Stimulated activated CD4-positive, alpha-beta T cell treated with anti-CD3 and anti-CD28 coated beads, Interleukin-1b, Interleukin-23, amount 100 ng/mL, for 1 hour (primary cell): ENCODE data around the gene SUGT1.
A peak's percentile ranks its signal among the peaks of the same experiment; 100 is the strongest.
"Not testable (repeated sequence)": the region's sequence is repeated elsewhere in the genome, so short reads cannot be mapped to it uniquely, and the experiment has no call there.

ENCODE experiments used
- DNase-seq, 2 donors: peaks; one replicate each; pipeline ENCODE4 v3.0.0-alpha.2; 2020; ENCODE audit warnings: low read depth in 2 of 2

The SUGT1 gene

DNA sequence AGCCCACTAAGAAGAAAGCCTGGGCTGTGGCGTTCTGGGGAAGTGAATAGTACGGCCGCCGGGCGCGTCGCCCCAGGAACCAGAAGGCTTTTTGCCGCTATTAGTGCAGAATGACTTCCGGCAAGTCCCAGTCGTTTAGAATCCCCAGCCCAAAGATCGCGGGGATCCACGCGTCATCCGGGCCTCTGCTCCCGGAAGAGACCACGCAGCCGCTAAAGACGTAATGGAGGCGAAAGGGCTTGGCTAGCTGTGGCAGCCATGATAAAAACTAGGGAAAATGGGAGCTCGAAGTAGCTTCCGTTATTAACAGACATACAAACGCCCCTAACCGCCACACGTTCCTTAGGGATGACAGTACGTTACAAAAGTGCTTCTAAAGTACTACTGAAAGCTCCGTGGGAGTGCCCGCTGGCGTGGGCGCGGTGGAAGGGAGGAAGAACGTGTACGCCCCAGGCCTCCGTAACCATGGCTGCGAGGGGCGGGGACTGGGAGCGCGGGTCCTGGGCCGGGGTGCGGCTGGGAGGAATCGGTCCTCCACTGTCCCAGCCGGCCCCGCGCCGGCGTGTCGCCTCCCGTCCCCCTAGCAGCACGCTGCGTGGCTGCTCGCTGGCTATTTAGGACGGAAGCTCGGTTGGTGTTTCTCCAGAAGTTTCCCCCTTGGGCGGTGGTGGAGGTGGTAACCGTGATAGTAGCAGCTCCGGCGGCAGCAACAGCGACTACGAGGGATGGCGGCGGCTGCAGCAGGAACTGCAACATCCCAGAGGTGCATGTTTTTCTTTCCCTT lies at the start of gene SUGT1:
SUGT1 (plus strand) TSS at position 641 of the 784 bp plus-strand sequence; CDS start at position 726, 85 bp downstream.
- peak; percentile 84 to 90 for DNase-seq

DNA sequence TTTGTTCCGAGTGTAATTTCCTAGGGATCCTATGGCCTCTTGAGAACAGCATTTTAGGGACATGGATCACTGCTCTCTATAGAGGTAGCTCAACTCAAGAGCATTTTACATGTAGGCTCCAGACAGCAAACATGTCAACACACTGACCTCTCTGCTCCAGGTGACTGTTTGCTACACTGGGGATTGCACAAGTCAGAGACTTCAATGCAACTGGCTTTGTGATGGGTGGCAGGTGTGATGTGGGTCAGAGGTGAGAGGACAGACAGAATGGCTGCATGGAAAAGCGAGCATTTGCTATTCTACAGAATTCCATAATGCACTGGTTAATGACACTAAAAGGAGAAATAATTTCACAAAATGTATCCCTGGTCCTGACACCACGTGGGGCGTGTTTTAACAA lies 49.3 kb upstream of the SUGT1 start:
- DNase-seq = not testable (repeated sequence)

- not testable (repeated sequence) for DNase-seq
Observed at GRCh38 chr13:52606126-52606525, 46.5 kb upstream of the SUGT1 start.

DNA sequence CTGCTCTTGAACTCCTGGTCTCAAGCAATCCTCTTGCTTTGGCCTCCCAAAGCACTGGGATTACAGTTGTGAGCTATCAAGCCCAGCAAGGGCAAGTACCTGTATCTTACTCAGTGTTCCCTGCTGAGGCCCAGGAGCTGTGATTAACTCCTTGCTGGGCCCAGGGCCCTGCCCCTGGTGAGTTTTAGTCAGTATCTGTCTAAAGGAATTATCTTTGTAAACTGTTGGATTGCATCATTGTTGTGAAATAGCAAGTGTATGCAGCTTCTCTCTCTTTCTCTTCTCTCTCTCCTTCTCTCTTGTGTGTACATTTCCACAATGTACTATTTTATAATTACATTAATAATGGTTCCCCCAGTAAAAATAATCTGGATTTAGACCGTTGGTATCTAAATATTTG lies 45.8 kb upstream of the SUGT1 start:
- DNase-seq = not testable (repeated sequence)

DNA sequence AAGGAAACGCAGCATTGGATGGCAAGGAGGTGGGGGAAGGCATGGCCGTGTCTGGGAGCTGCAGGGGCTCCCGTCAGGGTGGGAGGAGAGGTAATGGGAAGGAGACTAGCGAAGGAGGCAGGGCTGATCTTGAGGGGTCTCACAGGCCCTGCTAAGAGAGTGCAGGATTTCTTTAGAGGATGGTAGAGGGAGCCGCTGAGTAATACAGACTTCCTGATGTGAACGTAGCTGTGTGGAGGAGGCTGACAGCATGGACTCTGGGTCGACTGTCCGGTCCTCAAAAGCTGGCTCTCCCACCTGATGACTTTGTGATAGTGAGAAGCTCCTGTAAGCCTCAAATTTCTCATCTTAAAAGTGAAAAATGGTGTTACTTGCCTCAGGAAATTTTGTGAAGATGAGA lies 44.5 kb upstream of the SUGT1 start:
- not testable (repeated sequence) for DNase-seq

GRCh38 chr13:52609013-52609606 lies 43.5 kb upstream of the SUGT1 start:
- DNase-seq = not testable (repeated sequence)

DNA sequence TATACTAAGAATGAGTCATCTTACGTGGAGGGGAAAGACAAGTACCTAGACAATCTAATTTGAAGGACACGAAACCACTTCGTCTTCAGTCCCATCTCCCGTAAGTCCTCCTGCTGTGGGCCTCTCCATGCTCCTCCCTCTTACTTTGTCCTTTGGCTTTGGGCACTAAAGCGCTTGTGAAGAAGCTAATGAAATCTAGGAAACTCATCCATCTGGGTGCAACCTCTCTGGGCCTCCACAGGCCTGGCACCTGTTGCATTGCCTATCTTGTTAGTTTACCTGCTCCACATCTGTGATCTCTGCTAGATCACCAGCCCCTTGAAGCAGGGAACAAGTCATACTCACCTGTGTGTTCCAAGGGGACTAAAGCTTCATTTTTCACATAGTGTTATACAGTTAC lies 42.5 kb upstream of the SUGT1 start:
- not testable (repeated sequence) for DNase-seq

DNA sequence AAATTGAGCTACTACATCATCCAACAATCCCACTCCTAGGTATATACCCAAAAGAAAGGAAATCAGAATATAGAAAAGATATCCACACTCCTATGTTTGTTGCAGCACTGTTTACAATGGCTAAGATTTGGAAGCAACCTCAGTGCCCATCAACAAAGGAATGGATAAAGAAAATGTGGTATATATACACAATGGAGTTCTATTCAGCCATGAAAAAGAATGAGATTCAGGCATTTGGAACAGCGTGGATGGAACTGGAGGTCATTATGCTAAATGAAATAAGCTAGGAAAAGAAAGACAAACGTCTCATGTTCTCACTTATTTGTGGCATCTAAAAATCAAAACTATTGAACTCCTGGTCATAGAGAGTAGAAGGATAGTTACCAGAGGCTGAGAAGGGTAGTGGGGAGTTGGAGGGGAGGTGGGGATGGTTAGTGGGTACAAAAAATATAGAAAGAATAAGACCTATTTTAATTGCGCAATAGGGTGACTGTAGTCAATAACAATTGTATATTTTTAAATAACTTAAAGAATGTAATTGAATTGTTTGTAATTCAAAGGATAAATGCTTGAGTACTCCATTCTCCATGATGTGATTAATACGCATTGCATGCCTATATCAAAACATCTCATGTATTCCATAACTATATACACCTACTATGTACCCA lies 37.4 kb upstream of the SUGT1 start:
- no peak for DNase-seq

DNA sequence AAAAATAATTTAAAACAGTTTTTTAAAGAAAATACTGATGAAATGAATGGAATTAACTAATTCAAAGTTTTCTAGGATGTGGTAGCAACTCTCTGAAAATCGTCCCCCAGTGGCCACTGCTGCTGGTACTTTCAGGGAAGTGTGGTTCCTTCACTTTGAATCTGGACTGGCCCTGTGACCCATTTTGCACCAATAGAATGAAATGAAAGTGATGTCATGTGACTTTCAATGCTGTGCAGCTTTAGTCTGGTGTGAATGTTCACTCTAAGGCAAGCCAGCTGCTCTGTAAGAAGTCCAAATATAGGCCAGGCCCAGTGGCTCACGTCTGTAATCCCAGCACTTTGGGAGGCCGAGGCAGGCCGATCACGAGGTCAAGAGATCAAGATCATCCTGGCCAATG lies 36.8 kb upstream of the SUGT1 start:
- DNase-seq = no peak

GRCh38 chr13:52617070-52618060 lies 35.3 kb upstream of the SUGT1 start:
- peak; percentile 49 to 67 for DNase-seq

GRCh38 chr13:52631083-52631690 lies 21.4 kb upstream of the SUGT1 start:
- not testable (repeated sequence) for DNase-seq

GRCh38 chr13:52638666-52639328 lies 13.8 kb upstream of the SUGT1 start:
- no peak for DNase-seq

- no peak for DNase-seq
Observed at GRCh38 chr13:52642131-52642530, 10.5 kb upstream of the SUGT1 start, which contains the start of gene HNRNPA1L2. Gene HNRNPA1L2 (plus strand): TSS chr13:52642431. CDS start chr13:52642493, 62 bp downstream.

DNA sequence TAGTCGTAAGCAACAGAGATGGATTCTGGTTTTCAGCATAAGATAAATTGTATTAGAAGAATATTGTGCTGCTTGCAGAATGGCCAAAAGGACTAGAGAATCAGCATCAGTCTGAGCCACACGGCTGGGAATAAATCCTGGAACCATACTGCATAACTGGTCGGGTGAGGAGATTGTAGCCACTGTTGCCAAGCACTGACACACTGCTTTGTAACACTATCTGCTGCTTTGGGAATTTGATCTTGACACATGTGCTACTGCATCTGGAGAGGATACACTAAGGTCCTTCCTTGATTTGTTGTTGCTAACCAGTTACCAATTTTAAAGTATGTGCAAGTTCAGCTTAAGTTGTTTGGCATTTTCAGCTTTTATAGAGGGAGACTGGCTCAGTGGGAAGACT lies 8.5 kb upstream of the SUGT1 start:
- no peak for DNase-seq

GRCh38 chr13:52646967-52647366 lies 5.7 kb upstream of the SUGT1 start:
- no peak for DNase-seq

DNA sequence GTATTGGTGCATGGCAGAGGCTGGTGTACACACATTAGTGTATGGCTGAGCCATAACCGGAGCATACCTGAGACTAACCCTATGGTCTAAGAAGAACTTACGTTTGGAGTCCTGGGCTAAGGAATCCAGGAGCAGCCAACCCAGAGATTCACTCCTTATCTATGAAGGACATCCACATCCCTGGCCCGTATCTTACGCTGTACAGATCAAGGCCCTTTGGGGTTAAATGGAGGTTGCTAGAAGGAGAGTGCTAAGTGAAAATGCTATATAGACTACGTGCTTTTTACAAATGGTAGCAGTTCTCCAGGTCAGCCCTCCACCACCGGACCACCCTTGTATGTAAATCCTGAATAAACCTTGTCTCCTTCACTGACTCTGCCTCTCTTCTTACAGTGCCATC lies 1.9 kb upstream of the SUGT1 start:
- no peak for DNase-seq

DNA sequence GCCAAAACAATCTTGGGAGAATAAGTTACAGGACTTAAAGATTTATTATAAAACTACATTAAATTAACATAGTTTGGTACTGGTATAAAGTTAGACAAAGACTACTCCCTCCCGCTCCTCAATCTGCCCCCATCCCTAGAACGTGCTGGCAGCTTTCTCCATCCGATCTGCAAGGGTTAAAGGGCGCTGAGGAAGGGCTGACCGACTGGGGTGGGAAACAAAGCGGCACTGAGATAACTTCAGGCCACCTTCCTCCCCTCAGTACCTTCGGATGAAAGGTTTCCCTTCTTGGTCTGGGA lies 790 bp upstream of the SUGT1 start:
- no peak for DNase-seq

DNA sequence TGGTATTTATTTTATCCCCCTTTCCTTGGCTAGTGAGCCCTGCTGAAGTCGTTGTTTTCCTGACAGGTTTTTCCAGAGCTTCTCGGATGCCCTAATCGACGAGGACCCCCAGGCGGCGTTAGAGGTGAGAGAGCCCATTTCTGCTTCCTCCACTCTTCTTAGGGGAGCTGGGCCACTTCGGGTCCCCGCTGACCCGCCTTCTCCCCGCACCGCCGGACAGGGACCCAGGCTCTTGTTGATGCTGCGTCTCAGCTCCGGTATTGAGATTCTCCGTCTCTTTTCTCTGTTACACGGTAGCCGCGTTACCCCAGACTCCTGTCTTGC lies 306 bp downstream of the SUGT1 start:
- DNase-seq = no peak

GRCh38 chr13:52659340-52659739 lies 6.7 kb downstream of the SUGT1 start:
- no peak for DNase-seq

DNA sequence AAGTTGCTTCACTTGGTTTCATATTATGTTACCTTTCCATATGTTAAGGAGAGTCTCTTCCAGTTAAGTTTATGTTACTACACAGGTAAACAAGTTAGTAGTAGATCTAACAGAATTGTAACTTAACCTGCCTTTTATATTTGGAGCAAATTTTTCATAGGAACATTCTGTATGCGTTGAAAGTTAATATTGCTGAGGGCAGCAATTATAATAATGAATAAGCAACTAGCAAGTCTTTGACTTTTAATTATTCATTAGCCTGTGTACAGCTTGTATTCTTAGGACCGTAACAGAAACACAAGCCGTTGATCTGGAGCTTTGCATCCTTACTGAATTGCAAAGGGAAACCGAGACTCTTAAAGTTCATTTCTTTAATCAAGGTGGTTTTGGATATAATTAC lies 11.6 kb downstream of the SUGT1 start:
- DNase-seq = no peak

DNA sequence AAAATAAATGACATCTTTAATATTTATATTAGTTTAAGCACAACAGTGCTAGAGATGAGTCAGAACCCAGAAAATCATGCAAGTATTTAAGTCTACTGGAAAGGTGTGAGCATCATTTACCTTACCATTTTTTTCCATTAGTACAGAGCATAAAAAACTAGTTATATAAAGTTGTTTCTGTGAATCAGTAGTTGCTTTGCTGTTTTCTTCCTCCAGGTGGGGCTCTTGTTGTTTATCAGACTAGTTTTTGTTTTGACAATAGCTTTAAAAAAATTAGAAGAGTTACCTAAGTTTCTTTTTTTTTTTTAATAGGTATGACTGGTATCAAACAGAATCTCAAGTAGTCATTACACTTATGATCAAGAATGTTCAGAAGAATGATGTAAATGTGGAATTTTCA lies 12.7 kb downstream of the SUGT1 start:
- DNase-seq = no peak
